ENCODE results near the gene MYCBPAP. TPM values are rescaled to one million over a fixed set of nuclear protein-coding genes. Genes with fewer than 3 reads are reported as not detected.

MYCBPAP gene
- total and polyA plus RNA-seq, 7 donors, result 0.05 to 0.99 (median 0.27) TPM; not detected in 2

DNA sequence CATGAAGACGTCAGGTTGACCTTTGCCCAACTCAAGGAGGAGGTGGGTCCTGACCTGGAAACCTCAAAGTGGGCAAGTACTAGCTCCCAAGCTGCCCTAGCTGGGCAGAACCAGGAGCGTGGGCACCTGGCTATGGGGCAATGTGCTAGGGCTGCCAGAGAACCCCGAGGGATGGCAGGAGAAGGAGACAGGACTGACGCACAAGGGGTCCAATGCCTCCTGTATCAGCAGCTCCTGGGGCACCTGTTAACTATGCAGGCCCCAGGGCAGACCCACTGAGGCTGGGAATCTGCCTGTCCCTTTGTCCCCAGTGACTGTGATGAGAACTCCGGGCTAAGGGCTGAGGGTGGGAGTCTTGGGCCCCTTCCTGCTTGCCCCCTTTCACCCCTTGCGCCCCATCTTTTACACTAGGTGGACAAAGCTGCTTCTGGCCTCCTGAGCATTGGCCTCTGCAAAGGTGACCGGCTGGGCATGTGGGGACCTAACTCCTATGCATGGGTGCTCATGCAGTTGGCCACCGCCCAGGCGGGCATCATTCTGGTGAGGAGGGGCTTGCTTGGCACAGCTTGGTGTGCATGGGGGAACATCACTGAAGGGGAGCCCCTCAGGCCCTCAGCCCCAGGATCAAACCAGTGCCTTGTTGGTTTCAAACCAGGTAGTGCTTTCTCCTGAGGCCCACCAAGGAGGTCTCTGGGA is 47.3 kb upstream of the MYCBPAP start:
- Histone ChIP-seq H3K27me3 (ENCODE audit: insufficient read depth in 3 of 3, low read length in 2 of 3) (no peaks in the 10 kb centered on the region), H3K4me1 (no peaks in the 10 kb centered on the region), H3K36me3 (ENCODE audit: insufficient read depth in 1 of 2, low read depth in 1 of 2) (peaks cover 0 to 17% of the 10 kb centered on the region in 2 donors), H3K9me3 (no peaks in the 10 kb centered on the region), H3K27ac (no peak overlapping the region), H3K4me3 (no peak overlapping the region)
- DNase-seq (no peak), ATAC-seq (no peak)
- intact Hi-C loops (cut with DNase I), result no loop called here
- TF ChIP-seq, protein P1, sequence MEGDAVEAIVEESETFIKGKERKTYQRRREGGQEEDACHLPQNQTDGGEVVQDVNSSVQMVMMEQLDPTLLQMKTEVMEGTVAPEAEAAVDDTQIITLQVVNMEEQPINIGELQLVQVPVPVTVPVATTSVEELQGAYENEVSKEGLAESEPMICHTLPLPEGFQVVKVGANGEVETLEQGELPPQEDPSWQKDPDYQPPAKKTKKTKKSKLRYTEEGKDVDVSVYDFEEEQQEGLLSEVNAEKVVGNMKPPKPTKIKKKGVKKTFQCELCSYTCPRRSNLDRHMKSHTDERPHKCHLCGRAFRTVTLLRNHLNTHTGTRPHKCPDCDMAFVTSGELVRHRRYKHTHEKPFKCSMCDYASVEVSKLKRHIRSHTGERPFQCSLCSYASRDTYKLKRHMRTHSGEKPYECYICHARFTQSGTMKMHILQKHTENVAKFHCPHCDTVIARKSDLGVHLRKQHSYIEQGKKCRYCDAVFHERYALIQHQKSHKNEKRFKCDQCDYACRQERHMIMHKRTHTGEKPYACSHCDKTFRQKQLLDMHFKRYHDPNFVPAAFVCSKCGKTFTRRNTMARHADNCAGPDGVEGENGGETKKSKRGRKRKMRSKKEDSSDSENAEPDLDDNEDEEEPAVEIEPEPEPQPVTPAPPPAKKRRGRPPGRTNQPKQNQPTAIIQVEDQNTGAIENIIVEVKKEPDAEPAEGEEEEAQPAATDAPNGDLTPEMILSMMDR (IDR thresholded peaks at IDR 0.05), result no peak
- 88 to 90% (median 88%) methylated on average over 9 of the region's 9 CpGs for WGBS, 3 donors

DNA sequence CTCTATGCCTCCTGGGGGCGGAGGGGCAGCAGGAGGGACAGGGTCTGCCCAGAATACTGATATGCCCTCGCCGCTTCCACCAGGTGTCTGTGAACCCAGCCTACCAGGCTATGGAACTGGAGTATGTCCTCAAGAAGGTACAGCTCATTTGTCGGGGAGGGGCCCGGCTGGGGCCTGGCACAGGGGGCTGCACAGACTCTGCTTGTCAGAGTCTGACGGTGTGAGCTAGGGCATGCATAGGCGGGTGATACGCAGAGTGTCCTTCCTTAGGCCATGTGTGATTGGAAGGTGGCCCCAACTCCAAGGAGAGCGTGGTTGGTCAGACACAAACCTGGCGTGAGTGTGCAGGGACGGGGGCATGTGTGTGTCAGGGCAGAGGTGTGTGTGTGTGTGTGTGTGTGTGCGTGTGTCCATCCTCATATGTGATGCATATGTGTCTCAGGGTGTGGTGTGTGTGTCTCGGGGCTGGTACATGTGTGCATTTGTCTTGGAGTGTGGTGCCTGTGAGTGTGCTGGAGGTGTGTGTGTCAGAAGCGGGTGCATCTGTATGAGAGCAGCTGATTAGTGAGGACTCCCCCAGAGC is 46.6 kb upstream of the MYCBPAP start:
- Histone ChIP-seq H3K27me3 (ENCODE audit: insufficient read depth in 3 of 3, low read length in 2 of 3) (no peaks in the 10 kb centered on the region), H3K4me3 (no peak overlapping the region), H3K4me1 (no peaks in the 10 kb centered on the region), H3K9me3 (no peaks in the 10 kb centered on the region), H3K27ac (no peak overlapping the region), H3K36me3 (ENCODE audit: insufficient read depth in 1 of 2, low read depth in 1 of 2) (peaks cover 0 to 17% of the 10 kb centered on the region in 2 donors)
- ATAC-seq (no peak), DNase-seq (peak in 1 of 2 donors; percentile 45)
- TF ChIP-seq, protein P1 (IDR thresholded peaks at IDR 0.05), result no peak
- intact Hi-C loops (cut with DNase I), result no loop called here
- 90 to 96% (median 92%) methylated on average over 14 of the region's 14 CpGs for WGBS, 3 donors

DNA sequence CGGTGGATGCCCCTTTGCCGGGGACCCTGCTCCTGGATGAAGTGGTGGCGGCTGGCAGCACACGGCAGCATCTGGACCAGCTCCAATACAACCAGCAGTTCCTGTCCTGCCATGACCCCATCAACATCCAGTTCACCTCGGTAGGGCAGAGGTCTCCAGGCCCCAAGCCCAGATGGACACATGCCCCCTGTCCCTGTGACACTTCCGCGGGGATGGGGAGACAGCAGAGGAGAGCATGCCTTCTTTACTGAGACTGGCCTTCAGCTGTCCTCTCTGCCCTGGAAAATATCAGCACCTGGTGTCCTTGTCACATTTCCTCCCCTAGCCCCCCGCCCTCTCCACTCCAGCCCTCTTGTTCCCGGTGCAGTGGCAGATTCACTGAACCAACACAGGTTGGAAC is 45.8 kb upstream of the MYCBPAP start:
- TF ChIP-seq, protein P1 (IDR thresholded peaks at IDR 0.05), result no peak
- H3K4me1 ChIP-seq, result no peaks in the 10 kb centered on the region
- no peaks in the 10 kb centered on the region for H3K27me3 ChIP-seq (ENCODE audit: insufficient read depth in 3 of 3, low read length in 2 of 3)
- peak in 1 of 2 donors; percentile 19 for DNase-seq
- no peak overlapping the region for H3K27ac ChIP-seq
- WGBS, 3 donors, result 53 to 73% (median 66%) methylated on average over 9 of the region's 9 CpGs
- ATAC-seq, result no peak
- no peak overlapping the region for H3K4me3 ChIP-seq
- no peaks in the 10 kb centered on the region for H3K9me3 ChIP-seq
- intact Hi-C loops (cut with DNase I), result no loop called here
- H3K36me3 ChIP-seq (ENCODE audit: insufficient read depth in 1 of 2, low read depth in 1 of 2), result peaks cover 0 to 17% of the 10 kb centered on the region in 2 donors

DNA sequence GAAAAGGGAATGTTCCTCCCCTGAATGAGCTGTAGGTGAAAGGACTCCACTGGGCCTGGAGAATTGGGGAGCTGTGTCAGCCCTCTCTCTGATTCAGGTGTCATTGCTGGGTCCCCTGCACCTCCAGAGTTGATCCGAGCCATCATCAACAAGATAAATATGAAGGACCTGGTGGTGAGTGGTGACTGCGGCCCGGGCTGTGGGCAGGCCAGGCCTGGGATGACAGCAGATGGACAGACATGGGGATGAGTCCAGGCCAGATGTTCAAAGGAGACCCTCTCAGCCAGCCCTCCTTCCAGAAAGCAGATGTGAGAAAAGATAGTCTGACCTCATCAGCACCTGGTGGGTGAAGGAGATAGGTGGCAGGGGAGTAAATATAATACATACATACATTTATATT is 44.1 kb upstream of the MYCBPAP start:
- no peak overlapping the region for H3K27ac ChIP-seq
- no peak overlapping the region for H3K4me3 ChIP-seq
- peaks cover 10% of the 10 kb centered on the region for H3K4me1 ChIP-seq
- no peak for DNase-seq
- TF ChIP-seq, protein P1 (IDR thresholded peaks at IDR 0.05), result no peak
- H3K27me3 ChIP-seq (ENCODE audit: insufficient read depth in 3 of 3, low read length in 2 of 3), result no peaks in the 10 kb centered on the region
- WGBS, 3 donors, result 88 to 97% (median 91%) methylated on average over 3 of the region's 3 CpGs
- no peak for ATAC-seq
- peaks cover 0 to 17% of the 10 kb centered on the region in 2 donors for H3K36me3 ChIP-seq (ENCODE audit: insufficient read depth in 1 of 2, low read depth in 1 of 2)
- intact Hi-C loops (cut with DNase I), result no loop called here
- H3K9me3 ChIP-seq, result no peaks in the 10 kb centered on the region
